NCI-H526 treated with DMSO at 0.1 percent for 48 hours (cell line): ENCODE measurements around the gene CRISPLD2.
"Not testable (repeated sequence)": the region's sequence is repeated elsewhere in the genome, so short reads cannot be mapped to it uniquely, and the experiment has no call there.

Experiments used
- DNase-seq: peaks from one replicate; lab custom pipeline; 2025; lab: John Stamatoyannopoulos, UW

CRISPLD2 gene

GRCh38 chr16:84860383-84860782 lies 40.6 kb downstream of the CRISPLD2 start:
- no peak for DNase-seq

GRCh38 chr16:84861671-84862070 lies 41.9 kb downstream of the CRISPLD2 start:
- DNase-seq = no peak

- DNase-seq = no peak
Observed at GRCh38 chr16:84862804-84863480, 43.2 kb downstream of the CRISPLD2 start.

- no peak for DNase-seq
Observed at GRCh38 chr16:84863481-84863814, 43.7 kb downstream of the CRISPLD2 start.

GRCh38 chr16:84864326-84864955 lies 44.7 kb downstream of the CRISPLD2 start:
- DNase-seq = no peak

- DNase-seq = no peak
Observed at GRCh38 chr16:84867696-84868095, 47.9 kb downstream of the CRISPLD2 start.

GRCh38 chr16:84868328-84868727 lies 48.5 kb downstream of the CRISPLD2 start:
- DNase-seq = no peak

GRCh38 chr16:84868829-84869472 lies 49.2 kb downstream of the CRISPLD2 start:
- DNase-seq = no peak

- DNase-seq = no peak
Observed at GRCh38 chr16:84869473-84869845, 49.7 kb downstream of the CRISPLD2 start.

- DNase-seq = not testable (repeated sequence)
Observed at GRCh38 chr16:84872971-84873370, 53.2 kb downstream of the CRISPLD2 start.

GRCh38 chr16:84874004-84874435 lies 54.2 kb downstream of the CRISPLD2 start:
- DNase-seq = no peak

GRCh38 chr16:84874553-84874952 lies 54.8 kb downstream of the CRISPLD2 start:
- no peak for DNase-seq

GRCh38 chr16:84874983-84875382 lies 55.2 kb downstream of the CRISPLD2 start:
- DNase-seq = no peak

- no peak for DNase-seq
Observed at GRCh38 chr16:84875846-84876245, 56.1 kb downstream of the CRISPLD2 start.

- DNase-seq = no peak
Observed at GRCh38 chr16:84876873-84877606, 57.3 kb downstream of the CRISPLD2 start.

GRCh38 chr16:84878770-84879169 lies 59.0 kb downstream of the CRISPLD2 start:
- no peak for DNase-seq

- no peak for DNase-seq
Observed at GRCh38 chr16:84879569-84880487, 60.0 kb downstream of the CRISPLD2 start.

GRCh38 chr16:84881702-84882521 lies 62.1 kb downstream of the CRISPLD2 start:
- DNase-seq = no peak

GRCh38 chr16:84883301-84883700 lies 63.5 kb downstream of the CRISPLD2 start:
- no peak for DNase-seq

- no peak for DNase-seq
Observed at GRCh38 chr16:84884246-84884595, 64.4 kb downstream of the CRISPLD2 start.
